ENCODE results near the gene GPATCH4.

- TF ChIP-seq ZNF8 (CRISPR knock-in tag; IDR thresholded peaks at IDR 0.05) (no peak), OSR1 (CRISPR knock-in tag; IDR thresholded peaks at IDR 0.05) (no peak), ARNTL (CRISPR knock-in tag; IDR thresholded peaks at IDR 0.05; ENCODE audit: borderline replicate concordance, low read depth) (no peak), ESRRG (CRISPR knock-in tag; IDR thresholded peaks at IDR 0.05) (no peak)
Observed at GRCh38 chr1:156626079-156626438, 24.8 kb upstream of the GPATCH4 start.
